Astrocyte of the cerebellum (primary cell): Measurements from ENCODE around the gene ATP2B1.

Experiments used
- DNase-seq: peaks from one replicate; pipeline ENCODE4 v3.0.0-alpha.2; 2011; ENCODE audit warnings: low read depth
- H3K4me3 ChIP-seq: 2 replicates; pipeline ENCODE4 v1.5.1; 2011; ENCODE audit warnings: mild to moderate bottlenecking, low read depth, low read length, moderate library complexity
- CTCF ChIP-seq: IDR thresholded peaks from 2 replicates; pipeline ENCODE4 v1.5.1; 2012; ENCODE audit warnings: low read length, low read depth, moderate library complexity, mild to moderate bottlenecking; ENCODE audit errors: missing control alignments
- in situ Hi-C: cut with HindIII; loops from 2 replicates; pipeline ENCODE4 v1.10.0; 2017; ENCODE audit warnings: low sequenced_read_pairs

The ATP2B1 gene

DNA sequence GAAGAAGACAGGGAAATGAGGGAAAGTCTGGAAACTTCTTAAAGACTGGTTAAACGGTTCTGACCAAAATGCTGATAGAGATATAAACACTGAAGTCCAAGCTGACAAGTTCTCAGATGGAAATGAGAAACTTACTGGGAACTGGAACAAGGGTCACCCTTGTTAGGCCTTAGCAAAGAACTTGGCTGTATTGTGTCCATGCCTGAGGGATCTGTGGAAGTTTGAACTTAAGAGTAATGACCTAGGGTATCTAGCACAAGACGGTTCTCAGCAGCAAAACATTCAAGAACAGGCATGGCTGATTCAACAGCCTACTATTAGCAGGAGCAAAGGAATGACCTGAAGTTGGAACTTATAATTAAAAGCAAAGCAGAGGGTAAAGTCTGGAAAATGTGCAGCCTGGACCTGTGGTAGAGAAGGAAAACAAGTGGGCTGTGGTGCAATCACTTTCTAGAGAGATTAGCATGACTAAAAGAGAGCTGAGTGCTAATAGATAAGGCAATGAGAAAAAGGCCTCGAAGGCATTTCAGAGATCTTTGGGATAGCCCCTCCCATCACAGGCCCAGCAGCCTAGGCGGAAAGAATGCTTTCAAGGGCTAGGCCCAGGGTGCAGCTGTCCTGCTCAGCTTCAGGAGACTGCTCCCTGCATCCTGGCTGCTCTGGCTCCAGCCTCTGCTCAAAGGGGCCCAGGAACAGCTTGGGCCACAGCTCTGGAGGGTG lies 60.3 kb downstream of the ATP2B1 start:
- H3K4me3 ChIP-seq: no peak overlapping the region
- DNase-seq: no peak
- in situ Hi-C loops: no loop called here
- no peak for TF ChIP-seq CTCF

GRCh38 chr12:89645434-89645833 lies 63.2 kb downstream of the ATP2B1 start:
- DNase-seq: no peak
- in situ Hi-C loops: no loop called here
- no peak overlapping the region for H3K4me3 ChIP-seq
- TF ChIP-seq CTCF: no peak

GRCh38 chr12:89642959-89643358 lies 65.7 kb downstream of the ATP2B1 start:
- H3K4me3 ChIP-seq: no peak overlapping the region
- in situ Hi-C loops: no loop called here
- no peak for TF ChIP-seq CTCF
- DNase-seq: no peak

GRCh38 chr12:89636776-89637160 lies 71.9 kb downstream of the ATP2B1 start:
- no peak overlapping the region for H3K4me3 ChIP-seq
- no peak for DNase-seq
- no peak for TF ChIP-seq CTCF
- in situ Hi-C loops: no loop called here

DNA sequence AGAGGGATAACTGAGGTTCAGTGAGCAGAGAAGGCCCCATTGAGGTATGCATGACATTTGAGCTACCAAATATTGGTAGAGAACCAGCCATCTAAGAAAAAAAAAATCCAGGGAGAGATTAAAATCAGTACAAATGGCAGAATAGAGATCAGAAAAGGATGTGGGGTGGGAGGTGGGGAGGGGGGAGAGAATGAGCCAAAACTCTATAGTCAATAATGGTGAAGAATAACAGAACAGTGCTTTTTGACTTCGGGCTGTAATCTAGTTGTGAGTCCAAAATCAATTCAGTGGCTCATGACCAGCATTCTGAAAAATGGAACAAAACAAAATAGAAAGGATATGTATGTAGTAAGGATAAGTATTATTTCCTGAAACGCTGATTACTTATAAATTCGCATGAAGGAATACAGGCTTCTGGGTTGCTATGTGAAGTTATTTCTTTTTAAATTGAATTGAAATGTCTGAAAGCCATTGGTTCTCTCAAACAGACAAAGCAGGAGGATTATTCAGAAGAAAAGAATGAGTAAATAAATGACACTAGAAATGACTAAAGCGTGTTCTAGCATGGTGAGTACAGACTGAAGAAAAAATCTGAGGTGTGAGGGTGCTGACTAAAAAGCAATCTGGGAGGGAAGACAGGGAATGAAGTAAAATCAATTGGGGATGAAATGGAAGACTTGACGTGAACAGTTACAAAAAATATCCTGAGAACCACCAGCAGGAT lies 72.4 kb downstream of the ATP2B1 start:
- in situ Hi-C loops: no loop called here
- no peak for DNase-seq
- no peak for TF ChIP-seq CTCF
- H3K4me3 ChIP-seq: no peak overlapping the region

DNA sequence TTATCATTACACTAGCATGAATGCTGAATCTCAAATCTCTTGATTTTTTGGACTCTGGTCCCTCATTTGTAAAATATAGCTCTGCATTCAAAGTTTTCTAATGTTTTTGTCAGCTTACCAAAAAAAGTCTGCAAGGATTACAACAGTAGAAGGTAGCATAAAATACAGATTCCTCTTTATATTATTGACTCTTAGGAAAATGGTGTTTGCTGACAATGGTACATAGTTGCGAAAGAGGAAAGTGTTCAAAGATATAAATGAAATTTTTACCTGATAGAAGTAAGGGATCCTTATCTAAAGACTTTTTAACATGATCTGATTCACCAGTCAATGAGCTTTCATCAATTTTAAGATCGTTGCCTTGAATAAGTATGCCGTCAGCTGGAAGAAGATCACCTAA lies 74.1 kb downstream of the ATP2B1 start:
- no peak for TF ChIP-seq CTCF
- in situ Hi-C loops: no loop called here
- no peak for DNase-seq
- H3K4me3 ChIP-seq: no peak overlapping the region
